Right atrium auricular region (tissue), 2 donors: Measurements from ENCODE around the gene C9orf78. TPM values are rescaled to one million over a fixed set of nuclear protein-coding genes. Genes with fewer than 3 reads are reported as not detected.
A peak's percentile ranks its signal among the peaks of the same experiment; 100 is the strongest.

Experiments
- DNase-seq: peaks from one replicate; pipeline ENCODE4 v3.0.0-alpha.2; 2019; ENCODE audit warnings: low spot score
- H3K27ac ChIP-seq, 2 donors: fragments of 200-600 bp; sonication (generic); 1 replicate in 1 of 2; 2 replicates in 1 of 2; pipeline ENCODE4 v1.5.1; 2016 to 2019
- H3K27me3 ChIP-seq, 2 donors: fragments of 200-600 bp; sonication (generic); one replicate each; pipeline versions ENCODE4 v1.5.1 to v1.6.0; 2017 to 2019
- H3K36me3 ChIP-seq: fragments of 200-600 bp; sonication (generic); one replicate; pipeline ENCODE4 v1.5.1; 2016
- H3K4me1 ChIP-seq, 2 donors: fragments of 200-600 bp; sonication (generic); one replicate each; pipeline versions ENCODE4 v1.5.1 to v1.6.0; 2017 to 2019
- H3K4me3 ChIP-seq, 2 donors: fragments of 200-600 bp; sonication (generic); 1 replicate in 1 of 2; 2 replicates in 1 of 2; pipeline ENCODE4 v1.5.1; 2017 to 2019; ENCODE audit warnings: mild to moderate bottlenecking in 1 of 2, moderate library complexity in 1 of 2
- H3K9me3 ChIP-seq, 2 donors: fragments of 200-600 bp; sonication (generic); one replicate each; pipeline ENCODE4 v1.5.1; 2019
- total RNA-seq, 2 donors: library from RNA; depleted of rRNA; stranded (reverse); fragments of >200 nt; gene quantifications; one replicate each; pipeline ENCODE4 v1.1.0, GENCODE V29; 2016
- TF ChIP-seq, protein P1 (sequence below), 2 donors: fragments of 200-600 bp; sonication (generic); IDR thresholded peaks; one replicate each; pipeline ENCODE4 v1.5.1; 2019; ENCODE audit warnings: antibody characterized with exemption in 2 of 2

The C9orf78 gene
- total RNA-seq, 2 donors from 2014 or later, result 43.1 to 67.2 TPM

DNA sequence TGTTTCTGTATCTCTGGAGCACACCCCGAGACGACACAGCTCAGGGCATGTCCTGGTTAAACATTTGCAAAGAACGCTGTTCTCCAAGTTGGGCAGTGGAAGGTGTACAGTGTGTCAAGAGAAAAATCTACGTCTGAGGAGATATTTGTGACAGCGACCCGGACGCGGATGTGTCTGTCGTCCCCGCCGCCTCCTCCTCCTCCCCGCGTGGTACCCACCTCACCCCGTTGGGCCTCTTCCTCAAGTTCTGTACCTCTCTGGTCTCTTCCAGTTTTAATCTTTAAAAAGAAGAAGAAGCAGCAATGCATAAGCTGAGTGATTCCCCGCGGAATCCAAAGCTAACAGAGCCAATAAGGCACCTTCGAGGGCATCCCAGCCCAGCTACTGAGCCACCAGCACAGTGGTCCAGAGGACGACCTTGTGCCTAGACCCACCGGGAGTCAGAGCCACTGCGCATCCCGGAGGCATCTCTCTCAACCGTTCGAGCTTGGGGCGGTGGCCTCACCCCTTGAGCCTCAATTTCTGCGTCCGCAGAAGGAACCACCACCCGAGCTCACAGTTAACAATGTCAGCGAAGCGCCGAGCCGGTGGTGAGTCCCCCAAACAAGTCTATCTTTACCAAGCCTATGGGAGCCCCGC lies 467 bp downstream of the C9orf78 start:
- Histone ChIP-seq H3K4me1 (peaks cover 0 to 30% of the 10 kb centered on the region in 2 donors), H3K27me3 (no peaks in the 10 kb centered on the region), H3K9me3 (no peaks in the 10 kb centered on the region), H3K4me3 (peak overlapping the region; percentile 86 to 99), H3K36me3 (peaks cover 39% of the 10 kb centered on the region), H3K27ac (peak overlapping the region; percentile 82 to 89)
- no peak for DNase-seq
- TF ChIP-seq, protein P1, sequence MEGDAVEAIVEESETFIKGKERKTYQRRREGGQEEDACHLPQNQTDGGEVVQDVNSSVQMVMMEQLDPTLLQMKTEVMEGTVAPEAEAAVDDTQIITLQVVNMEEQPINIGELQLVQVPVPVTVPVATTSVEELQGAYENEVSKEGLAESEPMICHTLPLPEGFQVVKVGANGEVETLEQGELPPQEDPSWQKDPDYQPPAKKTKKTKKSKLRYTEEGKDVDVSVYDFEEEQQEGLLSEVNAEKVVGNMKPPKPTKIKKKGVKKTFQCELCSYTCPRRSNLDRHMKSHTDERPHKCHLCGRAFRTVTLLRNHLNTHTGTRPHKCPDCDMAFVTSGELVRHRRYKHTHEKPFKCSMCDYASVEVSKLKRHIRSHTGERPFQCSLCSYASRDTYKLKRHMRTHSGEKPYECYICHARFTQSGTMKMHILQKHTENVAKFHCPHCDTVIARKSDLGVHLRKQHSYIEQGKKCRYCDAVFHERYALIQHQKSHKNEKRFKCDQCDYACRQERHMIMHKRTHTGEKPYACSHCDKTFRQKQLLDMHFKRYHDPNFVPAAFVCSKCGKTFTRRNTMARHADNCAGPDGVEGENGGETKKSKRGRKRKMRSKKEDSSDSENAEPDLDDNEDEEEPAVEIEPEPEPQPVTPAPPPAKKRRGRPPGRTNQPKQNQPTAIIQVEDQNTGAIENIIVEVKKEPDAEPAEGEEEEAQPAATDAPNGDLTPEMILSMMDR (IDR thresholded peaks at IDR 0.05), result no peak

DNA sequence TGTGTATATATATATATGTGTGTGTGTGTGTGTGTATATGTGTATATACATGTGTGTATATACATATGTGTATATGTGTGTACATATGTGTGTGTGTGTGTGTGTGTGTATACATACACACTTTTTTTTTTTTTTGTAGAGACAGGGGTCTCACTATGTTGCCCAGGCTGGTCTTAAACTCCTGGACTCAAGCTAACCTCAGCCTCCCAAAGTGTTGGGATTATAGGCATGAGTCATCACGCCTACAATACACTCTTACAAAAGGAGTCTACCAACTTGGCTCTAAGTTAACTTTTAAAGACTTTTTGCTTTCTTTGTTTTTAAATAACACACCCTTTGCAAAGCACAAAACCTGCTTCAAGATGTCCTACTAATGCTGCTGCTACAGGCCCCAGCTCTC lies 2.1 kb downstream of the C9orf78 start:
- Histone ChIP-seq H3K36me3 (peaks cover 55% of the 10 kb centered on the region), H3K27ac (no peak overlapping the region), H3K27me3 (no peaks in the 10 kb centered on the region), H3K4me1 (peaks cover 0 to 26% of the 10 kb centered on the region in 2 donors), H3K9me3 (no peaks in the 10 kb centered on the region), H3K4me3 (no peak overlapping the region)
- DNase-seq, result no peak
- TF ChIP-seq, protein P1 (IDR thresholded peaks at IDR 0.05), result no peak

DNA sequence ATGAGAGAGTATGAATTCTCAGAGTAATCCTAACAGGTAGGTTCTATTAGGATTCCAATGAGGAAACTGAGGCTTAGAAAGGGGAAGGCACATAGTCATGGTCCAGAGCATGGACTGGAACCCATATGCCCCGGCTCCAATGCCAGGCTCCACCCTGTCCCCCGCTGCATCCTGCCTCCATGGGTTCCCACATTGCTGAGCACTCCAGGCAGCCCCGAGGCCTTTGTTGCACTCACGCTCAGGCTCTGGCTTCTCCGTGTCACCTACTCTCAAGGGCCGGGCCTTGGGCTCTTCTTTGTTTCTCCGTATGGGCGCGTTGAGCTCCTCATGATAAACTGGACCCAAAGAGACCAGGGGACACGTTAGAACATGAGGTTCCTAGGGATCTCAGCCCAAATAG lies 6.1 kb downstream of the C9orf78 start:
- Histone ChIP-seq H3K27ac (no peak overlapping the region), H3K4me3 (no peak overlapping the region), H3K9me3 (no peaks in the 10 kb centered on the region), H3K27me3 (no peaks in the 10 kb centered on the region), H3K36me3 (peaks cover 58% of the 10 kb centered on the region), H3K4me1 (peaks cover 0 to 4% of the 10 kb centered on the region in 2 donors)
- no peak for DNase-seq
- TF ChIP-seq, protein P1 (IDR thresholded peaks at IDR 0.05), result no peak

DNA sequence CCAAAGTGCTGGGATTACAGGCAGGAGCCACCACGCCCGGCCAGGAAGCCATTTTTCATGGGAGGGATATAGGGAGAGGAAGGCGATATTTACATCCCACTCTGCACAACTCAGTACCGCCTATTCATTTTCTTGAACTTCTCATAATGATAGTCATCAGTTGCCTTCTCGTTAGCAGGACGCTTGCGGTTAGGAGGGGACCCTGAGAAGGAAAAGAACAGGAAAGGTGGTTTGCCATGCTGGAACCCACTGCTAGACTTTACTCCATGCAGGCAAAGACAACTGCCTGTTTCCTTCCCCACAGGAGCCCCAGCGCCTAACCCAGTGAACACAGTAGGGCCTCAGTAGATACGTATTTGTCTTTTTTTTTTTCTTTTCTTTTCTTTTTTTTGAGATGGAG lies 7.0 kb downstream of the C9orf78 start:
- TF ChIP-seq, protein P1 (IDR thresholded peaks at IDR 0.05), result no peak
- Histone ChIP-seq H3K36me3 (peaks cover 53% of the 10 kb centered on the region), H3K27me3 (no peaks in the 10 kb centered on the region), H3K4me3 (no peak overlapping the region), H3K9me3 (no peaks in the 10 kb centered on the region), H3K4me1 (peaks cover 0 to 3% of the 10 kb centered on the region in 2 donors), H3K27ac (no peak overlapping the region)
- no peak for DNase-seq

DNA sequence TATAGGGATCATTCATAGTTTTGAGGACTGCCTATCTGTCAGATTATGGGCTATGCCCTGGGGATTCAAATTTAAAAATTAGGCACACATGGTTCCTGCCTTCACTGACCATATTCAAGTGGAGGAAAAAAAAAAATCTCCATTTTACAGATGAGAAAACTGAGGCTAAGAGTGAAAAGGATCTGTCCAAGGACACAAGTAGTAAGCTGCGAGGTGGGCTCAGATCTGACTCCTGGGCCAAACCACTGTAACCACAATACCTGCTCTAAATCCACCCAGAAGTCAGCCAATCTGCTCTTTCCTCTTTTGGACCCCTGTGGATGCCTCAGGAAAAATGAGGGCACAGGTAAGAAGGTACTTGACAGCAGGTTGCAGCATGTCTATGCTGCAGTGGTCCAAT lies 8.3 kb downstream of the C9orf78 start:
- no peak overlapping the region for H3K4me3 ChIP-seq
- H3K36me3 ChIP-seq, result peaks cover 45% of the 10 kb centered on the region
- no peaks in the 10 kb centered on the region for H3K9me3 ChIP-seq
- TF ChIP-seq, protein P1 (IDR thresholded peaks at IDR 0.05), result no peak
- H3K27ac ChIP-seq, result no peak overlapping the region
- DNase-seq, result no peak
- no peaks in the 10 kb centered on the region for H3K27me3 ChIP-seq
- H3K4me1 ChIP-seq, result peaks cover 0 to 8% of the 10 kb centered on the region in 2 donors

DNA sequence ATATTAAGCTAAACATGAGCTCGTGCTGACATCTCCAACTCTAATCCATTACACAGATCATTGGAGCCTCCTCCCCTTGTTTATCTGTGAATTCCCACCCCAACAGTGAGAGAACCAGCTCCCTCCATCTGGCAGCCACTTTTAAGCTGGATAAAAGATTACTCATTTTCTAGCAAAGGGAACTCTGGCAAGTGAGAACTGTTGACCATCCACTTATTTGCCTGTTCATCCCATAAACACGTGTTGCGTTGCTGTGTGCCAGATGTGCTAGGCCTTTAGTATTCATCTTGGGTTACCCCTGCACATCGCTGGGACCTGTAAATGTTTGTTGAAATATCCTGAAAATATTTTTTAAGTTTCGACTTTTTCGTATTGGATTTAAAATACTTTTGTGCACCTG lies 8.7 kb downstream of the C9orf78 start:
- peaks cover 0 to 8% of the 10 kb centered on the region in 2 donors for H3K4me1 ChIP-seq
- TF ChIP-seq, protein P1 (IDR thresholded peaks at IDR 0.05), result no peak
- H3K4me3 ChIP-seq, result no peak overlapping the region
- no peaks in the 10 kb centered on the region for H3K27me3 ChIP-seq
- H3K36me3 ChIP-seq, result peaks cover 44% of the 10 kb centered on the region
- no peaks in the 10 kb centered on the region for H3K9me3 ChIP-seq
- H3K27ac ChIP-seq, result no peak overlapping the region
- no peak for DNase-seq
